ENCODE data around the gene RPS3.

GRCh38 chr11:75433443-75433842 lies 34.1 kb downstream of the RPS3 start:
- TF ChIP-seq, protein P1, sequence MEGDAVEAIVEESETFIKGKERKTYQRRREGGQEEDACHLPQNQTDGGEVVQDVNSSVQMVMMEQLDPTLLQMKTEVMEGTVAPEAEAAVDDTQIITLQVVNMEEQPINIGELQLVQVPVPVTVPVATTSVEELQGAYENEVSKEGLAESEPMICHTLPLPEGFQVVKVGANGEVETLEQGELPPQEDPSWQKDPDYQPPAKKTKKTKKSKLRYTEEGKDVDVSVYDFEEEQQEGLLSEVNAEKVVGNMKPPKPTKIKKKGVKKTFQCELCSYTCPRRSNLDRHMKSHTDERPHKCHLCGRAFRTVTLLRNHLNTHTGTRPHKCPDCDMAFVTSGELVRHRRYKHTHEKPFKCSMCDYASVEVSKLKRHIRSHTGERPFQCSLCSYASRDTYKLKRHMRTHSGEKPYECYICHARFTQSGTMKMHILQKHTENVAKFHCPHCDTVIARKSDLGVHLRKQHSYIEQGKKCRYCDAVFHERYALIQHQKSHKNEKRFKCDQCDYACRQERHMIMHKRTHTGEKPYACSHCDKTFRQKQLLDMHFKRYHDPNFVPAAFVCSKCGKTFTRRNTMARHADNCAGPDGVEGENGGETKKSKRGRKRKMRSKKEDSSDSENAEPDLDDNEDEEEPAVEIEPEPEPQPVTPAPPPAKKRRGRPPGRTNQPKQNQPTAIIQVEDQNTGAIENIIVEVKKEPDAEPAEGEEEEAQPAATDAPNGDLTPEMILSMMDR (IDR thresholded peaks at IDR 0.05; ENCODE audit: poor library complexity) = no peak
- no peak for TF ChIP-seq EZH2phosphoT487 (IDR thresholded peaks at IDR 0.05; ENCODE audit: low read depth, severe bottlenecking, unreplicated experiment)

Data from hepatocyte (in vitro differentiated cells).